Skin epidermis (tissue), 12 donors: Measurements from ENCODE around the gene SLC6A1.

Experiments
- H3K27ac ChIP-seq, 21 experiments: fragments of 200-600 bp; sonication (generic) in 11 of 21; one replicate each; pipeline ENCODE4 v1.5.0; 2020; ENCODE audit warnings: mild to moderate bottlenecking in 3 of 21, inconsistent platforms in 2 of 21, moderate library complexity in 2 of 21
- H3K4me3 ChIP-seq, 7 experiments: fragments of 200-600 bp; sonication (generic) in 2 of 7; one replicate each; pipeline ENCODE4 v1.5.0; 2020; ENCODE audit warnings: inconsistent platforms in 2 of 7, mild to moderate bottlenecking in 2 of 7, moderate library complexity in 1 of 7

The SLC6A1 gene

DNA sequence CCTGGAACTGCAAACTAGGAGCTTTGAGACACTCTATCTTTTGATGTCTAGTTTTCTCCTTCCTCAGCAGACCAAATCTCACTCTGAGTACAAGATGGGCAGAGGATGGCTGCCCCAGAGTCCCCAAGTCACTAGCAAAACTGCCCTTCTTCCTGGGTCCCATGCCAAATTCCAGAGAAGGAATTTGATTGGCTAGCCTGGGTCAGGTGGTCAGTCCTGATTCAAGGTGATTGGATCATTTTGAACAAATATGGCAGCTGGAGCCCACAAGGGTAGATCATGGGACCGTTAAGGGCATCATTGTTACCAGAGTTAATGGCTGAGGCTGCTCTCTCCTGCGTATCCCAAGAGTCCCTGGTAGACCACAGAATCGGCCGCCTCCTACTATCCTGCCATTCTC, 21.7 kb downstream of the SLC6A1 start:
- Histone ChIP-seq H3K27ac (no peak overlapping the region), H3K4me3 (no peak overlapping the region)

- Histone ChIP-seq H3K4me3 (no peak overlapping the region), H3K27ac (no peak overlapping the region)
These were observed 22.2 kb downstream of the SLC6A1 start for GRCh38 chr3:11014752-11015151.

GRCh38 chr3:11015369-11015768, 22.8 kb downstream of the SLC6A1 start:
- Histone ChIP-seq H3K4me3 (no peak overlapping the region), H3K27ac (no peak overlapping the region)

DNA sequence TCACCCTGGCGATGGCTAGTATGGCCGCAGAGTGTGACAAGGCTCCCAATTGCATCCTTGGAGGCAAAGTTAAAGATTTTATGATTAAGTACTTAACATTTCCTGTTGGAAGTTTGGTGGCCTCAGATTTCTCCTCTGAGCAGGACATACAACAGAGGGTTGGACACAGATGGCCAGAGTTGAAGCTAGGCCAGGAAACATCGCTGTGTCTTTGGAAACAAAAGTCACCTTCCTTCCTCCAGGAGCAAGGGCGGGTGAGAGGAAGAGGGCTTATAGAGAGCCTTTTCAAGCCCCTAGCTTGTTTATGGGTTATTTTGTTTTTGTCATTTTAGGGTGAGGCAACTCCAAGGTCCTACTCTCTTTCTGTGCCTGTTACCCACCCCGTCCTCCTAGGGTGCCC, 24.2 kb downstream of the SLC6A1 start:
- Histone ChIP-seq H3K4me3 (no peak overlapping the region), H3K27ac (no peak overlapping the region)

DNA sequence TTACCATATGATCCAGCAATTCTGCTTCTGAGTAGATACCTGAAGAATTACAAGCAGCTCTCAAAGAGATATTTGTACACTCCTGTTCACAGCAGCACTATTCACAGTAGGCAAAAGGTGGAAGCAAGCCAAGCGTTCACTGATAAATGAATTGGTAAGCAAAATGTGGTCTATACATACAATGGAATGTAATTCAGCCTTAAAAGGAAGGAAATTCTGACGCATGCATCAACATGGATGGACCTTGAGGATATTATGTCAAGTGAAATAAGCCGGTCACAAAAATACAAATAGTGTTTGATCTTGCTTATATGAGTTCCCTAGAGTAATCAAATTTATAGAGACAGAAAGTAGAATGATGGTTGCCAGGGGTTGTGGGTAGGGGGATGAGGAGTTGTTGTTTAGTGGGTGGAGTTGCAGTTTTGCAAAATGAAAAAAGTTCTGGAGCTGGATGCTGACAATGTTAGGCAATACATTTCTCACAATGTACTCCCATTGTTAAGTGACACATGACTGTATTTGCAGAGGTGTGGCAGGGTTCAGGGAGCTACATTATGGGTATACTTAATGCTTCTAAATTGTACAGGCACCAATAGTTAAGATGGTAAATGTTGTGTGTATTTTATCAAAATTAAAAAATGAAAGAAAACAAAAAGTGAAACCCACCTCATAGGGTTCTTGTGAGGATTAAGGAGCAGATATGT, 26.7 kb downstream of the SLC6A1 start:
- H3K4me3 ChIP-seq, result no peak overlapping the region
- H3K27ac ChIP-seq, result no peak overlapping the region

DNA sequence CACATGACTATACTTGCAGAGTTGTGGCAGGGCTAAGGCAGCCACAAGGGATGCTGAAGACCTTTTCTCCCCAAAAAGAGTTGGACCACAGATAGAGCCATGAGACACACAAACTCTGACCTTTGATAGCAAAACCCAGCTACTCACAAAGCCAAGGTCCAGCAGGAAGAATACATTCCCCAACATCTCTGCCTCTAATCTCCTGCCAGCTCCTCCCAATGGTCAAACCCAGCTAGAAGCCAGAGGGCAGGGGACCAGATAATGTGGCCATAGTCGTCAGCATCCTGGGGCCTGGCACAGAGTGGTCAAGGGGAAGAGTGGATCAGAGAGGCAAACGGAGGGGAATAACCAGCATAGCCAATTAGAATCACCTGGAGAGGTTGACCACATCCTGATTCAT, 28.2 kb downstream of the SLC6A1 start:
- H3K27ac ChIP-seq, result no peak overlapping the region
- H3K4me3 ChIP-seq, result no peak overlapping the region

- H3K4me3 ChIP-seq, result no peak overlapping the region
- no peak overlapping the region for H3K27ac ChIP-seq
These were observed 29.1 kb downstream of the SLC6A1 start for GRCh38 chr3:11021611-11022011.

- H3K27ac ChIP-seq, result no peak overlapping the region
These were observed 29.6 kb downstream of the SLC6A1 start for GRCh38 chr3:11022115-11022514.

DNA sequence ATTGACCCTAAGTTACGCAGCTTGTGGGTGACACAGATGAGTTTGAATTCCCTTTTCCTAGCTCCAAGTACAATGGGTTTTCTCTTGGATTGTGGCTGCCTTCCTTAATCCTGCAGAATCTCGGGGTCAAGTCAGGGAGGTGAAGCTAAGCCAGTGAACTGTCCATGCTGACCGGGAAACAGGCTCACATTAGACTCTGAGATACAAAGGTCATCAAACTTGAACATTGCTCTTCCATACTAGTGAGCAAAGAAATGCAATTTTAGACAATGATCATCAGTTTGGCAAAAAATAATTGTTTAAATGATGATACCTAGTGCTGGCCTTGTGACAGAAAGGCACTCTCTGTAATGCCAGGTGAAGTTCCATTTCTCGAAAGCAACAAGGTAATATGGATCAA, 31.6 kb downstream of the SLC6A1 start:
- H3K27ac ChIP-seq, result no peak overlapping the region

More at GRCh38 chr3:11022115-11022514, 29.6 kb downstream of the SLC6A1 start:
- H3K4me3 ChIP-seq, result no peak overlapping the region

DNA sequence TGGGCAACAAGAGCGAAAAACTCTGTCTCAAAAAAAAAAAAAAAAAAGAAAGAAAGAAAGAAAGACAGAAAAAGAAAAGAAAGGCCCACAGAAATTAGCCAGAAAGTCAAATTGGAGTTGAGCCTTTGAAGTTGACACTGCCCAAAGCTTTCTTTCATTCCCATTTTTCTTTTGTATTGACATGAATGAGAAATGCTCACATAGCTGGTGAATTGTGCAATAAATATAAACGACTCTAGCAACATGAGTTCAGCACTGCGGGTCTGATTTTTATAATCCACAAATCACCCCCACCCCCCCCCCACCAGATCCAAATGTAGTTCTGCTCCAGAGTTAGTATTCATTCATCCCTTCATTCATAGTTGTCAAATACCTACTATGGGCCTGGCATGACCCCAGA, 37.4 kb downstream of the SLC6A1 start:
- no peak overlapping the region for H3K4me3 ChIP-seq
- no peak overlapping the region for H3K27ac ChIP-seq

More for the DNA sequence above, 31.6 kb downstream of the SLC6A1 start:
- H3K4me3 ChIP-seq, result no peak overlapping the region

DNA sequence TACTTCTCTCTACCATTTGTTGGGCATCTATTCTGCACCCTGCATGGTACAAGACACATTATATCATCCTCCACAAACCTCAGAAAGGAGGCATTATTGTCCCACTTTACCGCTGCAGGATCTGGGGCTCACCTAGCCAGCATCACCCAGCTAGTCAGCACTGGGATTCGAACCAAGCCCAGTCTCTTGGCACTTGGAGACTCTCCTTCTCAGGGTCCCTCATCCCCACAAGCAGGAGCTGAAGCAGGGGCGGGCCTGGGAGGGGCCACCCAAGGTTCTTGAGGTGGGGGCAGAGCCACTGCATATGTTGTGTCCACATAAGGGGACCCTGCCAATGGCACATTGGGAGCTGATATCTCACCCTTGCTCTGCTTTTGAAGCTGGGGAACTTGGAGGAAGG, 41.3 kb downstream of the SLC6A1 start:
- Histone ChIP-seq H3K4me3 (no peak overlapping the region), H3K27ac (no peak overlapping the region)

GRCh38 chr3:11034309-11034985, 41.9 kb downstream of the SLC6A1 start:
- Histone ChIP-seq H3K4me3 (no peak overlapping the region), H3K27ac (no peak overlapping the region)

GRCh38 chr3:11035757-11036505, 43.4 kb downstream of the SLC6A1 start:
- Histone ChIP-seq H3K27ac (no peak overlapping the region), H3K4me3 (no peak overlapping the region)

GRCh38 chr3:11037241-11037873, 44.8 kb downstream of the SLC6A1 start:
- no peak overlapping the region for H3K4me3 ChIP-seq

DNA sequence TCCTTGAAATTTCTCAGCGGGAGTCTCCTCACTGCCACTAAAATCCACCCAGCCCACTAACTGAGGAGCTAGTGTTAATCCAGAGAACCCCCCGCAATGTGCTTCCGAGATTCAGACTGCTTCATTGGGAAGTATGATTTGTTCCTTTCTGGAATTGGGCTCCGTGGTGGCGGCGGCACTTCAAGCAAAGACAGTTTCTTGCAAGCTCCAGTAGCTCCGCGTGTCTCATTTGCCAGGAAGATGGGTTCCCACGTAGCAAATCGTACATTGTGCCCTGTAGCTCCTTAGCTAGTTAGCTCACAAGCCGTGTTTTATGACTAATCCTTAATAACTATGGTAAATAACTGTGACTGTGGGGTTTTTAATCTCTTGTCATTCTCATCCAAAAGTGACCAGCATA, 45.4 kb downstream of the SLC6A1 start:
- H3K4me3 ChIP-seq, result no peak overlapping the region
- H3K27ac ChIP-seq, result no peak overlapping the region

More at GRCh38 chr3:11037241-11037873, 44.8 kb downstream of the SLC6A1 start:
- H3K27ac ChIP-seq, result no peak overlapping the region

GRCh38 chr3:11045536-11045935, 53.0 kb downstream of the SLC6A1 start:
- Histone ChIP-seq H3K4me3 (no peak overlapping the region), H3K27ac (no peak overlapping the region)

- no peak overlapping the region for H3K27ac ChIP-seq
- H3K4me3 ChIP-seq, result no peak overlapping the region
These were observed 55.0 kb downstream of the SLC6A1 start for GRCh38 chr3:11047500-11047899.

DNA sequence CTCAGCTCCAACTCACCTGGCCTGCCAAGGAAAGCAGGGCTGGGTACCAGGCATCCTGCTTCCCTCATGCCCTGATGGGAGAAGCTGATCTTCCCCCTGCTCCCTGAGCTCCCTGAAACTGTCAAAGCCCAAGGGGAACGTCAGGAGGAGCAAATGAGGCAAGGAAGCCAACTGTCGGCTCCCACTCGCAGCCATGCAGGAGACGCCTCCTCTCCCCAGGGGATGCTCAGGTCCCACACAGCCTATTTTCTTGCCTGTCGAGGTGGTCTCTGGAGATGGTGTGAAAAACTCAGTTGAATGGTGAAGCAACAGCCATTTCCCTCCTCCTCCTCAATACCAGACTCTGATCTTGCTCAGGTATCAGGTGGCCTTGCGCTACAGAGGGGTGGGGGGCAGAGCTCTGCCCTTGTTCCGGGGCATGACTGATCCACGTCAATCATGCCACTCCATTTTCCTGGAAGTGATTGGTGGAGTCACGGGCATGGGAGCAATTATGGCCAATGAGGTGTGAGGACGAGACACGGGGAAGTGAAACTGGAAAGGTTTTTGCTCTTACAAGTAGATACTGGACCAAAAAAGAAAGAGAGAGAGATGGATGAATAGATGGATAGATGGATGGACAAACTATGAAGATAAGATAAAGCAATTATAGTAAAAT, 58.2 kb downstream of the SLC6A1 start:
- no peak overlapping the region for H3K4me3 ChIP-seq
- no peak overlapping the region for H3K27ac ChIP-seq

GRCh38 chr3:11053926-11054503, 61.5 kb downstream of the SLC6A1 start:
- Histone ChIP-seq H3K27ac (no peak overlapping the region), H3K4me3 (no peak overlapping the region)
